Calu3 (cell line): ENCODE data around the gene ZBTB7B. TPM values are rescaled to one million over a fixed set of nuclear protein-coding genes. Genes with fewer than 3 reads are reported as not detected.

ENCODE experiments used
- BruUV-seq: library from RNA; stranded (reverse); fragments of 400-500 nt; replicated peaks from 2 replicates; lab custom pipeline; 2021; lab: Mats Ljungman, UMichigan
- CTCF ChIA-PET: fragments of 300-600 bp; sonication (Branson Sonifier 250); formaldehyde crosslinking; loops from one replicate; lab custom pipeline; 2022; ENCODE audit warnings: antibody characterized with exemption; lab: Charles Lee
- DNase-seq: peaks from one replicate; pipeline ENCODE4 v3.0.0; 2022
- H3K27ac Mint-ChIP-seq: one replicate; pipeline ENCODE4 v1.8.0; 2022; ENCODE audit warnings: mixed read lengths; ENCODE audit not compliant: unreplicated experiment
- H3K27me3 Mint-ChIP-seq: one replicate; pipeline ENCODE4 v1.8.0; 2022; ENCODE audit warnings: mixed read lengths; ENCODE audit not compliant: unreplicated experiment
- H3K36me3 Mint-ChIP-seq: one replicate; pipeline ENCODE4 v1.8.0; 2022; ENCODE audit warnings: mild to moderate bottlenecking, moderate library complexity, mixed read lengths; ENCODE audit not compliant: insufficient read depth, unreplicated experiment
- H3K4me1 Mint-ChIP-seq: one replicate; pipeline ENCODE4 v1.8.0; 2022; ENCODE audit warnings: mild to moderate bottlenecking, low read depth, mixed read lengths; ENCODE audit not compliant: unreplicated experiment
- H3K4me3 Mint-ChIP-seq: one replicate; pipeline ENCODE4 v1.8.0; 2022; ENCODE audit warnings: mild to moderate bottlenecking, low read depth, moderate library complexity, mixed read lengths; ENCODE audit not compliant: unreplicated experiment
- H3K9me3 Mint-ChIP-seq: one replicate; pipeline ENCODE4 v1.8.0; 2022; ENCODE audit warnings: low read depth, mixed read lengths; ENCODE audit not compliant: unreplicated experiment
- CTCF ChIP-seq: fragments of 200-600 bp; IDR thresholded peaks from one replicate; pipeline ENCODE4 v1.8.0; 2022; ENCODE audit warnings: antibody characterized with exemption; ENCODE audit not compliant: unreplicated experiment
- intact Hi-C: fragments of 100-400 bp; cut with micrococcal nuclease; formaldehyde crosslinking; loops from one replicate; pipeline ENCODE4 v1.10.0; 2022; ENCODE audit not compliant: unreplicated experiment
- total RNA-seq: library from RNA; stranded (reverse); gene quantifications from 2 replicates; pipeline ENCODE4 v1.2.3, GENCODE V29; 2022

Gene ZBTB7B
- total RNA-seq, 1 experiment from 2014 or later: 64.7 TPM

GRCh38 chr1:154992721-154993571, 9.7 kb upstream of the ZBTB7B start:
- no peak overlapping the region for H3K4me3 Mint-ChIP-seq

GRCh38 chr1:154993572-154994268, 8.9 kb upstream of the ZBTB7B start, which contains the start of gene LENEP:
Gene LENEP, plus strand, starts transcription at chr1:154993586. Its CDS starts 22 bp downstream, at chr1:154993608.
- peaks cover 17% of the 10 kb centered on the region for H3K4me1 Mint-ChIP-seq
- BruUV-seq: no TSS peak
- H3K36me3 Mint-ChIP-seq: peaks cover 43% of the 10 kb centered on the region
- H3K27ac Mint-ChIP-seq: no peak within 1 kb of the TSS
- no peaks in the 10 kb centered on the region for H3K9me3 Mint-ChIP-seq
- H3K27me3 Mint-ChIP-seq: no peaks in the 10 kb centered on the region
- no peak for TF ChIP-seq CTCF
- CTCF ChIA-PET: interaction anchor here (0.5 to 2.2 kb wide), 14 partner anchors 10 to 728 kb away, joined by 3 to 13 read pairs (median 4); partner anchors contain the start of genes ADAM15, FLAD1 and PYGO2
- no peak for DNase-seq
- intact Hi-C loops: no loop called here
- no peak within 1 kb of the TSS for H3K4me3 Mint-ChIP-seq

More at GRCh38 chr1:154992721-154993571, 9.7 kb upstream of the ZBTB7B start:
- DNase-seq: peak; percentile 56
- CTCF ChIA-PET: interaction anchor here (0.6 to 2.2 kb wide), 10 partner anchors 10 to 260 kb away, joined by 3 to 13 read pairs (median 4); partner anchors contain the start of genes ADAM15, FLAD1 and PYGO2
- H3K9me3 Mint-ChIP-seq: no peaks in the 10 kb centered on the region
- H3K27me3 Mint-ChIP-seq: no peaks in the 10 kb centered on the region
- peaks cover 11% of the 10 kb centered on the region for H3K4me1 Mint-ChIP-seq
- no peak overlapping the region for H3K27ac Mint-ChIP-seq
- no TSS peak for BruUV-seq
- TF ChIP-seq CTCF: no peak
- intact Hi-C loops: no loop called here
- peaks cover 38% of the 10 kb centered on the region for H3K36me3 Mint-ChIP-seq

GRCh38 chr1:154994269-154994587, 8.4 kb upstream of the ZBTB7B start:
- Mint-ChIP-seq H3K4me3 (no peak overlapping the region), H3K4me1 (peaks cover 22% of the 10 kb centered on the region), H3K9me3 (no peaks in the 10 kb centered on the region), H3K36me3 (peaks cover 43% of the 10 kb centered on the region), H3K27ac (no peak overlapping the region), H3K27me3 (no peaks in the 10 kb centered on the region)
- CTCF ChIA-PET: interaction anchor here (0.5 to 2.2 kb wide), 9 partner anchors 11 to 728 kb away, joined by 3 to 13 read pairs (median 4); partner anchors contain the start of gene FLAD1
- intact Hi-C loops: no loop called here
- no peak for DNase-seq
- no TSS peak for BruUV-seq
- no peak for TF ChIP-seq CTCF

- CTCF ChIA-PET: interaction anchor here (0.5 to 2.2 kb wide), 6 partner anchors 11 to 729 kb away, joined by 3 to 7 read pairs (median 5); partner anchors contain the start of gene FLAD1
- Mint-ChIP-seq H3K36me3 (peaks cover 44% of the 10 kb centered on the region), H3K27ac (no peak overlapping the region), H3K4me1 (peaks cover 25% of the 10 kb centered on the region), H3K27me3 (no peaks in the 10 kb centered on the region), H3K4me3 (no peak overlapping the region), H3K9me3 (no peaks in the 10 kb centered on the region)
- intact Hi-C loops: no loop called here
- no peak for TF ChIP-seq CTCF
- no peak for DNase-seq
- no TSS peak for BruUV-seq
Measured at GRCh38 chr1:154994591-154994990, 8.0 kb upstream of the ZBTB7B start.
